Jurkat, Clone E6-1 (cell line): ENCODE results near the gene GPC6.

Experiments
- DNase-seq: peaks from one replicate; pipeline ENCODE4 v3.0.0-alpha.2; 2011; ENCODE audit warnings: low read depth, low spot score
- H3K4me3 ChIP-seq: 2 replicates; pipeline ENCODE4 v1.5.1; 2011; ENCODE audit warnings: mild to moderate bottlenecking, low read length, control low read depth, moderate library complexity

Gene GPC6

DNA sequence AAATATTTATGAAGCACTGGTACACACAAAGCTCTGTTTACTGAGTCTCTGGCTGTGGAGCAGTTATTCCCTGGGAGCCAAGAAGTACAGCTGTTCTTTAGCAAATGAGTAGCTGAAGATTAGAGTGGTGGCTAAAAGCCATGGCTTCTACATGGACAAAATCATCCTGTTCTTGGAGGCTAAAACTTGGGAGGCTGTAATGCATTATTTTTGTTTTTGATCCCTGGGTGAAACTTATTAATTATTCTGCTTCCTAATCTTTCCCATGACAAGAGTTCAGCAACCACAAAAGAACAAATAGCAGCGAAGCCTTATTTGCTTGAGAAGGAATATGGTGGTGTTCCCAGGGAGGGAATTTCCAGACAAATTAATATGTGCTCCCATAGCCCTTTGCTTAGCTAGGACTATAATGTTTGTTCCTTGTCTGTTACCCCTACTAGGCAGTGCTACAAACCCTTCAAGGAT is 1143.4 kb downstream of the GPC6 start:
- H3K4me3 ChIP-seq: no peak overlapping the region
- no peak for DNase-seq

DNA sequence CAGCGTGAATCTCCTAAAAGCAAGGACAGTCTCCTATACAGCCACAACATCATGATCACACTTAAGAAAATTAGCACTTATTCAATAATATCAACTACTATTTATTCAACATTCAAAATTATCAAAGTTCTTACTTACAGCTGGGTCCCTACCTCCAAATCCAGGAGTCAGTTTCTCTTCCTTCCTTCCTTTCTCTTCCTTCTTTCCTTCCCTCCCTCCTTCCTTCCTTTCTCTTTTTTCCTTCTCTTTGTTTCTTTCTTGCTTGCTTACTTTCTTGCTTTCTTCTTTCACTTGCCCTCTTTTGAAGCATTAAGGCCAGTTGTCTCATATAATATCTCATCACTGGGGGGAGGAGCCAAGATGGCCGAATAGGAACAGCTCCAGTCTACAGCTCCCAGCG is 1145.2 kb downstream of the GPC6 start:
- H3K4me3 ChIP-seq: no peak overlapping the region
- no peak for DNase-seq

DNA sequence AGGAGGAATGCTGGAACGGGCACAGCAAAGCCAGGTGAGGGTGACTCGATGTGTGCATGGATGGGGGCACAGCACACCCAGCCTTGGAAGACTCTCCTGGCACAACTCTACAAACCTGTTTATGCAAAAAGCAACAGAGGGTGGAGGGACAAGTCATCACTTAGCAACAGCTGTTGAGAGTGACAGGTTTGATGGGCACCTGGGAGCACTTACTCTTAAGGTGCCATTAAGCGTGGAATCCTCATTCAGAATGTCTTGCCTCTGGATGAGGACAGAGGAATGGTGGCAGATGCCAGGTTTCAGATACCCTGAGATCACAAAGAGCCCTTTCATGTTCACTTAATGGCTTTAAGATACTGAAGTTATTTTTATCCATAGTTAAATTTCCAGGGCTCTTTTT is 1155.9 kb downstream of the GPC6 start:
- no peak overlapping the region for H3K4me3 ChIP-seq
- DNase-seq: no peak

DNA sequence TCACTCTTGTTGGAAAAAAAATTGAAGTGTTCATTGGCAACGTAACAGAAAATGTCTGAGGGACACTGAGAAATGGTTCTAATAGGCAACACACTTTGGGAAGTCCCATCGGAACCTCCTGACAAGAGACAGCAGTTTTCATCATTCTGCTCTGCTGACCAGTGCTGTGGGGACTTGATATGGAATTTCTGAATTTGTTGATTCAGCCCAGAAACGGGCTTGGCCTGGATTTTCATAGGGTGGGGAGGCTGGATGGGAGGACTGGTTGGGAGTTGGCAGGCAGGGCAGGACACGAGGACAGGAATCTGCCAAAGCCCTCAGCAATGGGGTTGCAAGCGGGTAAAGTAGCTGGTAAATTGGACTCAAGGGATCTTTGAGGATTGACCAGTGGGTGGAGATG is 1156.4 kb downstream of the GPC6 start:
- no peak for DNase-seq
- H3K4me3 ChIP-seq: no peak overlapping the region

DNA sequence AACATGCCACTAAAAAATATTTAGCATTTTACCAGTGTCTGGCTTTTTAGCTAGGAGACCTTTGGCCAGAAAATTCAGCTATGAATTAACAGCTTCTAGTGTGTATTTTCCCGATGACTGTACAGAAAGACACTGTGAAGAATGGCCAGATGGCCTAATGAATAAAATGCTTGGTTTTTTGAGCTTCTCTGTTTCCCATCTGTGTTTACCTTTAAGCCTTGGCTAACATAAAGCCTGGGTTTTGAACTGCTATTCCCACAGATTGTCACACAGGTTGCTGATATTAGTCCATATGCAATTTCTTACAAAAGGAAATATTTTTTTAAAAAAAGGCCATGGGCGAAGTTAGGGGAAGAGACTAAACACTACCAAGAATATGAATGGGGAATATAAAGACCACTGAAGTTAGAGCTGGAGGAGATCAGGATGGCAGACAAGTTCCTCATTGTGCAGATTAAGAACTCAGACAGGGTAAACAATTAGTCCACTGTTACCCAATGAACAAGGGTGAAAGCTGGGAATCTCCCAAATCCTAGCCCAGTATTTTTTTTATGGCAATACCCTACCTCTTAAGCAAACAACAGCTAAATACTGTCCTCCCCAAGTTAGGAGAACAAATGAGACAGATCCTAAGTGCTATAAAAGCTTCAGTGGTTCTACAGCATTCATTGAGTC is 1157.8 kb downstream of the GPC6 start:
- no peak for DNase-seq
- no peak overlapping the region for H3K4me3 ChIP-seq

DNA sequence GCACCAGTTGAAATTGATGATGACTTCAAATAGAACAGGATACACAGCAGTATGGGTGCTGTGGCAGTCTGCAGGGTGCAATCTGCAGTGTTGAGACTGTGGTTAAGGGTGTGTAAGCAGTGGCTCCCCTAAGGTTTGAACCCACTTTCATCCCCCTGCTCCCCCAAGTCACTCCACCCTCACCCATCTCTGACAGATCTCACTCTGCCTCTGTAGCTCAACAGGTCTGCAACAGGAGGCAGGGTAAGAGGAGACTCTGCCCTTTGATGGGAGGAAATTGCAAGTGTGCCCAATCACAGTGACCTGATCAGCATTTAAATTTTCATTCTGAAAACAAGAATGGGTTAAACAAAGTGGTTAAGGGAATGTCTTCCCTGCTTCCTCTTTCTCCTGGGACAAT is 1160.4 kb downstream of the GPC6 start:
- H3K4me3 ChIP-seq: no peak overlapping the region
- no peak for DNase-seq

DNA sequence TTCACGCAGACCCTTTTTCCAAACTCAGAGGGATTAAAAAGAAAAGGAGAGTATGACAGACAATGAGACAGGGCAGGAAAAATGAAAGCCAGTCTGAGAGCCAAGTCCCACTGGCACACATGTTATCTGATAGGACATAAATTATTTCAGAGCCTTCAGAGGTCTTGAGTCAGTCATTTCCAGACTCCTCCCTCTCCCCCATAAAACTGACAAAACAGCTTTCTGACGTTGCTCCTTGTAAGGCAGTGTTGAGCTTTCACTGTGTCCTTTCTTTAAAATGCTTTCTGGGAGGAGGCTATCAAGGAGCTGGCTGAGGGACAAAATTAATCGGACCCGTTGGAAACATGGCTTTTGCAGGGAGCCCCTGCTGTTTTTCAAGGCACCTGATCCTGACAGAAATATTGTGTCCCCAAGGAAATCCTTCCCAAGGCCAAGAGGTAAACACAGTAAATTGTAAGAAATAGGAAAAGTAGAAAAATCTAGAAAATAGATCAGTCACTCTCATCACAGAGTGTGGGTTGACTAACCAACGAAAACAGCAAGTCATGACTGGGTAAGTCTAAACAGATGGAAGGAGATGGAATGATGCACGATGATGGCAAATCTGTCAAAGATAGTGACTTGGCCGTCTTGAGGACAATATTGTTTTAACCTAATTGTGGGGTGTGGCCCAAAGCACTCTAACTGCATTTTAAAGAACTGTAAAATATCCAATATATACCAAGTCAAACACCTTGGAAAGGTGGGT is 1163.2 kb downstream of the GPC6 start:
- no peak for DNase-seq
- H3K4me3 ChIP-seq: no peak overlapping the region

DNA sequence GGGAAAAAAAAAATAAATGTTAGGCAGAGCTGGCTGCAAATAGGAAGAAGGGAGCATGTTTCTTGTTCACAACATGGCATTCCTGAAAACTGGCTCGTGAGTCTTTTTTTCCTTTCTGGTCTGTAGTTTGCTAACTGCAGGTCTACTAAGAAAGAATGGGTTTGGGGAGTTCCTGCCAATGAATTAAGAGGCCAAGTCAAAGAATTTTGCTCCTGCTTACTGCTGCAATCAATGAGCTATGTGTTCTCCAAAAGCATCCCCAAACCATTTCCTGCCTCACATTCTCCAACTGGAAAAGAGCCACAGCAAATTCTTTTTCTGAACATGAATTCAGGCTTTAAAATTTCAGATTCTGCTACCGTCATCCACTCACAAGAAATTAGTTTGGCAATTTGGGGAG is 1164.3 kb downstream of the GPC6 start:
- no peak overlapping the region for H3K4me3 ChIP-seq
- DNase-seq: no peak

DNA sequence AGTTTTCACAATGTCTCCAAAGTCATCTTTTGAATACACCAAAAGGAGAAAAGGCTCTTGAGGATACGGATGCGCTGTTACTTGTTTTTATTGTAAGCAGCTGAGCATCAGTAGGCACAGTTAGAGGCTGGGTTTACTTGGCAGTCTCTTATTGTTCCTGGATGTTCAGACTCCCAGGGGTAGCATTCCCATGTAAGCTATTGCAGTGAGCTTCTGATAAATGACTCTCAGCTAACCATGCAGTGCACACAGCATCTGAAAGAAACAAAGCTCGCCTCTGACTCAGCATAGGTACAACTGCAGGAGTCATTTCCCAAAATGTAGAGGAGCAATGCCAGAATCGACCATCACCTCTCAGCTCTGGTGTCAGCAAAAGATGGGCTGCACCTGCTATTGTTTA is 1168.1 kb downstream of the GPC6 start:
- DNase-seq: no peak

DNA sequence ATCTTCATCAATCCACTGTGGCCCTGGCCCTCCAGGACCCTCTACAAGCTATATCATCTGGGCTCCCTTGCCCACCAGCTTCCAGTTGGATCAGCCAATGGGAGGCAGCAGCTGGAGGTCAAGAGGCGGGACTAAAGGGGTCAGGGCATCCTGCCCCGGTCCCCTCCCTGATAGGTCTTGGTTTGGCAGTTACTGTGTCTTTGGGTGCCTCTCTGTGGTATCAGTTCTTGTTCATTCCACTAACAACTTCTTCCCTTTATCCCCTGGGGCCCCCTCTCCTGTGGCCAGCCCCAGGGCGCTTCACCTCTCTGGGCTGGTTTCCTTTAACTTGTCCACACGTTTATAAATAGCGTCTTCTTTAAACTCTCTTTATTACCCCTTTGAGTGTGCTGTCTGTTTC is 1169.3 kb downstream of the GPC6 start:
- H3K4me3 ChIP-seq: no peak overlapping the region
- no peak for DNase-seq

More for the DNA sequence above, 1168.1 kb downstream of the GPC6 start:
- H3K4me3 ChIP-seq: no peak overlapping the region

DNA sequence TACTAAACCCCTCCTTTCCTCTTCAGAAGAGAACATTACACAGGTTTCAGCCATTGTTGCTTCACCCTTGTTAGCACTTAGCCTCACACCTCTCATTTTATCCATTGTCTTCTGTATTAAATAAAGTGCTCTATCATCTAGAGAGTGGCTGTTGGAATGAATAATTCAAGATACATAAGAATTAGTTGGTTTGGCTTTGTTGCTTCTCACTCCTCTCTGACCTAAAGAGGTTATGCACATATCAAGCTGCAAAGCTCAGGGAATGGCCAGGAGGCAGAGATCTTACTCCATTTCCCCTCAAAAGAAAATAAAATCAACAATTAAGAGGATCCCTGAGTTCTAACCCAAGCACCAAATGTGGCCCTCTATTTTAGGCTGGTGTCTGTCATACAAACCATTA is 1173.2 kb downstream of the GPC6 start:
- no peak for DNase-seq
- no peak overlapping the region for H3K4me3 ChIP-seq

DNA sequence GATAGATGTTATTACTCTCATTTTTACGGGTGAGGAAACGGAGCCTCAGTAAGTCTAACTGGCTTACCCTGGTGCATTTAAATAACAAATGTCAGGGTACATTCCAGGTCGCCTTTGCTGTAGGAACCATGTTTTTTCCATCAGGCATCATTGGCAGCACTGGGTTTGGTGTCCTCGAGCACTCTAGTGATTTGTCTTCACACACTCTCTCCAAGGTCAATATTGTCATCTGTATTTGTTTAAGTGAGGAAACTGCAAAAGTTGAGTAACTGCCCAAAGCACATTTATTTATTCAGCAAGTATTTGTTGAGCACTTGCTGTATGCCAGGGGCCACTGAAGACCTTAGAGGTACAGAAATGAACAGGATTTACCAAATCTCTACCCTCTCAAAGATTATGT is 1174.3 kb downstream of the GPC6 start:
- DNase-seq: no peak
- no peak overlapping the region for H3K4me3 ChIP-seq

DNA sequence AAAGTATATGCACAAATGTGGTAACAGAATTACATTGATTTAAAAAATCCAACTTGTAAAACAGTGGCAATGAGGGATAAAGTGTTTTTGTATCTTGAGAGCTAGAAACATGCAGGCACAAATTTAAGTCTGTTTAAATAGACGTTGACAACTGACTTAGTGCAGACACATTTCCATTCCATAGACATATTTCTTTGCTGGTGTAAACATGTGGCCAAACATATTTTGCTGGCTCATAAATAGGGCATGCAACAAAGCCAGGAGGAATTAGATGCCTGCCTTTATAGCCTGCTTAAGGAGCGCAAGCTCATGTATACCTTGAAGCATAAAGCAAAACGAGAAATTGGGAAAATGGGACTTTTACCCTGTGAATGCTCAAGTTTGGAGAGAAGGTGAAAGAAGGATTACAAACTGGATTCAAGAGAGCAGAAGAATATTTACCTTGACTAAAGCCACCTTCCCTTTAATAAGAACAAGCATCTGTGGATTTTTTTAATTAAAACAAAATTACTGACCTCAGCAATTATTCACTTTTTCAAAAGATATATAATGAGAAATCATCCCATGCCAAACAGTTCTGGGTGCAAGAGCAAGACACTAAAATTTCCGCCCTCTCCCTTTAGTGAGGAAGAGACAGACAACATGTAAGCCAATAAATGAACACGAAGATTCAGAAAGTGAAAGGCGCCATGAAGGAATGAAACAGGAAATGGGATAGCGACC is 1181.9 kb downstream of the GPC6 start:
- DNase-seq: no peak
- H3K4me3 ChIP-seq: no peak overlapping the region

DNA sequence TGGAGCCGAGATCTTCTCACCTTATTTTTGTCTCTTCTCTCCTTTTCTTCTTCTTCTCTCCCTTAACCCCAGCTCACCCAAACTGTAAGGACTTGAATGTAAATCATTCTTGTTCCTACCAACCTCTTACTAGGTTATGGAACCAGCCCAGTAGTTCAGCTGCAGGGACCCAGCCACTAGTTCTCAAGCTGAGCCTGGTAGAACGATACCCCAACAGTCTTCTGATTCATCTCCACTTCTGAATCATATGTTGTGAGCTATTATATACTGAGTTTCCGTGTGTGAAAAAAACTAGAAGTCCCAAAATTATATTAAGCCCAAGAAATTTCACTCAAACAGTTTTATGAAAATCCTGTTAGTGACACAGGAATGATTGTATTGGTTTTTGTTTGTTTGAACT is 1185.1 kb downstream of the GPC6 start:
- DNase-seq: no peak
- H3K4me3 ChIP-seq: no peak overlapping the region

DNA sequence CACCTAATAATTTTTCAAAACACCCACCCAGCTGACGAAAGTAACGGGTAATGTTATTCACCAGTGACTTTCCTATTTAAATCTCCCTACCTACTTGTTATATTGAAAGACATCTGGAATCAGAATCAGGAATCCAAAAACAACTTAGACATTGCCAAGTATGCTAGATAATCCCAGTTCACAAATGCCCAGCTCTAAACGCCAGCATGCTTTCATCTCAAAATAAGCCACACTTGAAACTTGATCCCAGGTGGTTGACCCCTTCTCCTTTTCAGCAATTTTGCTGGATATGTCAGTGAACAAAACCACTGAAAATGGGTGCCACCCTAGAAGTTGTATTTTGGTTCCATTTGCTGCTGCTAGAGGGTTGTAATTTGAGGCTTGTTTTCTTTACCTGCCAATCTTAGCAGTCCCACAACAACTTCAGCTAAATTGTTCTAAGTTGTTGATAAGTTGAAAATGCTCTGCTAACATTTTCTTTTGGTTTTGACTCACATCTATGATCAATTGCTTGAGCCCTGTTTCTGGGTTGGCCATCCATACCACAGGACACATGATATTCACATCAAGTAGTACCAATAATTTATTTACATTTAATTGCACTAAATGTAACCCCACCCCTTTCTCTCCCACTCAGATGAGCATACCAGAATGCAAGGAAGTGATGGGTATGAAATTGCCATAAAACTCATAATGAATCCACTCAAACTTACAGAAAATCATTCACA is 1186.4 kb downstream of the GPC6 start:
- no peak overlapping the region for H3K4me3 ChIP-seq
- DNase-seq: no peak

DNA sequence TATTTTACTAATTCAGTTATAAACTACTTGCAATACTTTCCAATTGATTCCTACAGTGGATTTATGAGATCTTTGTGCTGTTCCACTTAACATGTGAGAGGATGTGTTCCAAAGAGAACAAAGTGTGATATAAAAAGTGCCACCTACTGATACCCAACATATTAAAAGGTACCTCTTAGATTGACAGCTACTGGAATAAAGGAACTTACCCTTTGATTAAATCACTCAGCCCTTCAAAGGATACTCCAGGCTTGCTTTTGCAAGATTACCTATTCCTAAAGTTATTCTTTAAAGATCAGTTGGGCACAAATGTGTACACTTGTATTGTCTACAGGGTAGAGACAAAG is 1187.0 kb downstream of the GPC6 start:
- H3K4me3 ChIP-seq: no peak overlapping the region
- DNase-seq: no peak

DNA sequence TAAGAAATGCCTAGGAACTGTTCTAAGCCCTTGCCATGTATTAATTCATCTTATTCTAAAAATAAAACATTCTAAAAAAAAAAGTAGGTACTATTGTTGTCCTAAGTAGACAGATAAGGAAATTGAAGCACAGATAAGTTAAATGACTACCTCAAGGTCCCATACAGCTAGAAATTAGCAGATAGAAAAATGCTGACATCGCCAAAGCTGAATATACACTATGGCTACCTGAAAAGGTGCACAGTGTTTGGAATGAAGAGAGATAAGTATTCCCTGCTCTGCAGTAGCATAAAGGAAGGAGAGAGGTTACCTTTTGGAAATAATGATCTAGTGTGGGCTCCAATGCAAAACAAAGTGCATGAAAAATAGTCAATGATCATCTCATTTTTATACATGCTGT is 1187.5 kb downstream of the GPC6 start:
- DNase-seq: no peak
- no peak overlapping the region for H3K4me3 ChIP-seq

DNA sequence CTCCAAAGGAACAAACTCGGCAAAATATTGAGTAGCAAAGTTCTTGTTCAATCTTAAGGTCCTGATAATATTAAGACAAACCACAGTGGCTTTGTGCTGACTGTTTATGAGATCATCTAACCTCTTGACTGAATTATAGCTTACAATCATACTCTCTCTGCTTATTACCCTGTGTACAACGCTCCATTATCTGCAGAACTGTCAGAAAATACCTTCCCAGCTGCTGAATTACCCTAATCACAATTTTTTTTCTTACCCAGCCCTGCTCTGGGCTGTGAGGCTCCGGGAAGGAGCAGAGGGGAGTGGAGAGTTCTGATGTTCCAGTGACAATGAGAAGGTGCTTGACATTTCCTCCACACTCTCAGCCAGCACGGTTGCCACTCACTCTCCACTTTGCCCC is 1188.1 kb downstream of the GPC6 start:
- DNase-seq: no peak
- H3K4me3 ChIP-seq: no peak overlapping the region

DNA sequence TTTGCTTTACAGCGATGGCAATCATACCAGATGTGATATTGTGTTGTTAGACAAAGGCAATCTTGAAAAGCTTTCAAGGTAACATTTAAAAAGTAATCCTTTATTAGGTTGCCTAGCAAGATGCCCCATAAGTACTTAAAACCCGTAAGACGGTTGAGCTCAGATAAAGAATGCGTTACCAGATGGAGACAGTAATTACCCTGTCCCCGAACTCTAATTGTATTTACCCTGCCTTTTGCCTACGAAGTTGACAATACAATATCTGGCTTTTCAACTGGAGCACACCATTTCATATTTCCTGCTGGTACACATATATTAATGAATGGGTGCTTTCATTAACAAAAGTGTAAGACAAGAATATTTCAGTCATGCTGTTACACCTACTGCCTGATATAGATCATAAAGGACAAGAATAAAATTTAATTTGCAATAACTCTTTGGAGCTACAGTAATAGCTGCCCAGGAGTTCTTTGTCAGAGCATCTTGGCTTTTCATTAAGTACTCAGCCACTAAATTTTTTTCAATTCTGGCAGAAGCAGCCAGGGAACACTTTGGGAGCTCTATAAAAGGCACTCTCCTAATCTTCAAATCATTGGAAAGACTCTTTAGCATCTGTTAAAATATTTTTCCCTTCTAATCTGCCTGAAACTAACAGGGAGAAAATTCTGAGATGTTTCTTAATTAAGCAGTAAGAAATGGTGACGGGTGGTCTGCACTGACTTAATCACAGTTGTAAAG is 1189.1 kb downstream of the GPC6 start:
- DNase-seq: no peak
- H3K4me3 ChIP-seq: no peak overlapping the region
